NCI-H2171 treated with DMSO at 0.1 percent for 48 hours (cell line): ENCODE results near the gene WWC1.
A peak's percentile ranks its signal among the peaks of the same experiment; 100 is the strongest.
"Not testable (repeated sequence)": the region's sequence is repeated elsewhere in the genome, so short reads cannot be mapped to it uniquely, and the experiment has no call there.

Source experiments
- DNase-seq: peaks from one replicate; lab custom pipeline; 2025; lab: John Stamatoyannopoulos, UW

Gene WWC1

DNA sequence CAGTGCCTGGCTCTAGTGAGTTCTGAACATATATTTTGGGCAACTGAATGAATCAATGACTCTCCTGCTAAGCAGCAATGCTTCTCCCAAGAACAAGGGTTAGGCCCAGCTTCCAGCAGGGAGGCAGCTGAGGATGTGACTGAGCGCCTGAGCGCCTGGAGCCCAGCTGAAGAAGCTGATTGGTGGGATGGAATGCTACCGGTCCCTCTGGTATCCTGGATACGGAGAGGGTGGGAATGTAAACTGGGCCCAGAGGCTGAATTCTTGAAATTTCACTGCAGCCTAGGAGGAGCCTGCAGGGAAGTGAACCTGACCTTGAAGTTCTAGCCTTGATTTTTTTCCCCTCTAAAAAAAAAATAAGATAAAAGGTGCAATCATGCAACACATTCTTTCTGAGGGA, 43.2 kb downstream of the WWC1 start:
- no peak for DNase-seq

GRCh38 chr5:168337361-168337760, 45.9 kb downstream of the WWC1 start:
- no peak for DNase-seq

GRCh38 chr5:168339109-168339771, 47.8 kb downstream of the WWC1 start:
- no peak for DNase-seq

GRCh38 chr5:168339772-168340140, 48.3 kb downstream of the WWC1 start:
- DNase-seq, result not testable (repeated sequence)

DNA sequence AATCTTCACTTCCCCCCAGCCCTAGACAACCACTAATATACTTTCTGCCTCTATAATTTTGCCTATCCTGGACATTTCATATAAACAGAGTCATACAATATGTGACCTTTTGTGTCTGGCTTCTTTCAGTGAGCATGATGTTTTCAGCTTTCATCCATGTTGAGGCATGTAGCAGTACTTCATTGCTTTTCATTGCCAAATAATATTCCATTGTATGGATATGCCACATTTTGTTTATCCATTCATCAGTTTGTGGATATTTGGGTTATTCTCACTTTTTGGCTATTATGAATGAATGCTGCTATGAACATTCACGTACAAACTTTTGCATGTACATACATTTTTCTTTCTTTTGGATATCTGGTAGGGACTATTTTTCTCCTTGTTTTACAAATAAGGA, 49.0 kb downstream of the WWC1 start:
- DNase-seq, result no peak

DNA sequence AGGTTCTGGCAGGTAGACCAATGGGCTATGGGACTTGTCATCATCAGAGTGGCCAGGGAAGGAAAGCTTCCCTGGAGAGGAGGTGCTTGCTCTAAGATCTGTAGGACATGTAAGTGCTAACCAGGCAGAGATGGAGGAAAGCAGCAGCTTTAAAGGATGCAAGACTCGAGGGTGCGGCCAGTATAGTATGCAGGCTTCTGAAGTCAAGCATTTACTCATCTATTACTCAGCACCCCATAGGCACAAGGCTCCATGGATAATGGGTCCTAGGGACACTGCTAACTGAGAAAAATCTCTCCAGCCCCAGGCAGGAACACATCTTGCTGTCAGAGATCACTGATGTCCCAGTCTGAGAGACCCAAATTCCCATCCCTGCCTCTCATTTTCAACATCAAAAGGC, 49.7 kb downstream of the WWC1 start:
- DNase-seq, result no peak

DNA sequence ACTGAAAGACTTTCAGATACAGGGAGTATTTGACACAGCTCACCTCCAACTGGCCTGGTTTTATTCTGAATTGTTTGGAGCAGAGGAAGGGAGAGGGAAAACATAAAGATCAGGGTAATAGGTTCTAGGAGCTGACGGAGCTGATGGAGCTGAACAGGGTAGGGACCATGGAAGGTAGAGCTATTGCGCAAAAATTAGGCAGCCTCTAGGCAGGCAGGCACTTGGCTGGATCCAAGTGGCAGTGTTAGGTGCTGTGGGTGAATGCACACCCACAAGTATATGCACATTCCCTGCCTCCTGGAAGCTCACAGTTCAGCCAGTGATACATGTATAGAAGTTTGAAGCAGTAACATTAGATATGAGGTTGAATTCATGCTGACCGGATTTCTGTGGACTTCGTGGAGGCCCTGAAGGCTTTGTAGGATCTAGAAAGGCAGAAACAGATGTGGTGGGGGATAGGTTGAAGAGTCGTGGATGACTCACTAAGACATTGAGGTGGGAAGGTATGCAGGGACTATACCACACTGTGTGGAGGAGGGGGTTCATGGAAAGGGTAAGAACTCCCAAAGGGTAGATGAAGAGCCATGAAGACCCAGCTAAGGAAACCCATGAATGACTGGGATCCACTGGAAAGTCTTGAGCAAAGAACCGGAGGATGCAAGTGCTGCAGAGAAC, 50.8 kb downstream of the WWC1 start:
- DNase-seq, result no peak

GRCh38 chr5:168342985-168343384, 51.5 kb downstream of the WWC1 start:
- no peak for DNase-seq

GRCh38 chr5:168346417-168346816, 55.0 kb downstream of the WWC1 start:
- DNase-seq, result no peak

DNA sequence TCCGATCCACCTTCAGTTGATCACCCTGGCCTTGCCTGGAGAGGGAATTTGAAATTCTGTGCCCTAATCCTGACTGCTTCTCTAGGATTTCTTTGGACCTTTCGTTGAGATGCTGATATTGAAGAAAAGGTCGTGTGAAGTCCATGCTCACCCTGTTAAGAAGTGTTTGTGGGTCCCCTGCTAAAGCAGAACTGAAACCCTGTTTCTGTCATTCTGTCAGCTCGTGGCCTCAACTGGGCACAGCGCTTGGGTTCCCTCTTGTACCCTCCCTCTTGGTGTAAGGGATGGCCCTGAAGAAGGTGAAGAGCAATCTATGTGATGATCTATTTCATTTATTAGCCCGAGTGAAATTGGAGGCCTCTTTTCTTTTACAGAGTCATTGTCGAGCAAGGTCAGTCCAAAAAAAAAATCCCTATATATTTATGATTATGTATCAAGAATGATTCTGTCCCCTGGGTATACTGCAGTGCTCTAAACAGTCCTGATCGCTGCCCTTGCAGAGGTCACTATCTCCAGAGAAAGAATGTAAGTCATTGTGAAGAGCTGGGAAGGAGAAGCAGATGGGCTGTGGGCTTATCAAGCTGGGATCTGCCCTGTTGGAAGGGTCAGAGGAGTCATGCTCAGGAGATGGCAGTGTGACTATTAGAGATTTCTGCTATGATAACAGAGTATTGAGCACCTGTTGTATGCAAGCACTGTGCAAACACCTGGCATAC, 56.1 kb downstream of the WWC1 start:
- DNase-seq, result no peak

GRCh38 chr5:168348084-168348414, 56.6 kb downstream of the WWC1 start:
- DNase-seq, result no peak

- no peak for DNase-seq
Measured at GRCh38 chr5:168350315-168350714, 58.9 kb downstream of the WWC1 start.

DNA sequence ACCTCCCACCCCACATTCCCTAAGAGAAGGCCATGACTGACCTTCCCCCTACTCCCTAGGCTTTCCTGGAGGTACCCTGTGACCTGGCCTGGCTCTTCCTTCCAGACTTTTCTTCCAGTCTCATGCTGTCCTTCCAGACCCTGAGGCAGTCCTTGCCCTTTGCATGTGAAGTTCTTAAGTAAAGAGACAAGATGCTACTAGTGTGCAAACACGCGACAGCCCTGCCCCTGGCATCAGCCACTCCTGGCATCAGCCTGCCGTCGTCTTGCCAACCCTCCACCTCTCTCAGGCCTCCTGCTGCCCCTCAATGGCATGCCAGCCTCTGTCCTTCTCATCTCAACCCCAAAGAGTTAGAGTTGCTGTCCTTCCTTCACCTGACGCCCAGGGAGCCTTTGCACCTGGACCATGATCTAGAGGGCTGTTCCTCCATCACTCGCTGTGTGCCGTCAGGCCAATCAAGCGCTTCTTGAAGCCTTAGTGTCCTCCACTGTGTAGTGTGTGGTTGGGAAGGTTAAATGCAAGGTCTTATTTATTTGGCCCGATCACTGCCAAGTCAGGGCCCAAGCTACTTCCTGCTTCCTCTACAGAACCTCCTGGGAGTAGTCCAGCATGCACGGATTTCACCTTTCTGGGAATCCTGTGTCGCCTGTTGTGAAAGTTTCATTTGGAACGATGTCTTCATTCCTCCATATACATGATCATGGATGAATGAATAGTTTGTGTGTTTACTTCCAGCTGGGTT, 61.9 kb downstream of the WWC1 start:
- DNase-seq, result no peak

- DNase-seq, result no peak
Measured at GRCh38 chr5:168354397-168354796, 63.0 kb downstream of the WWC1 start.

- no peak for DNase-seq
Measured at GRCh38 chr5:168356171-168356570, 64.7 kb downstream of the WWC1 start.

DNA sequence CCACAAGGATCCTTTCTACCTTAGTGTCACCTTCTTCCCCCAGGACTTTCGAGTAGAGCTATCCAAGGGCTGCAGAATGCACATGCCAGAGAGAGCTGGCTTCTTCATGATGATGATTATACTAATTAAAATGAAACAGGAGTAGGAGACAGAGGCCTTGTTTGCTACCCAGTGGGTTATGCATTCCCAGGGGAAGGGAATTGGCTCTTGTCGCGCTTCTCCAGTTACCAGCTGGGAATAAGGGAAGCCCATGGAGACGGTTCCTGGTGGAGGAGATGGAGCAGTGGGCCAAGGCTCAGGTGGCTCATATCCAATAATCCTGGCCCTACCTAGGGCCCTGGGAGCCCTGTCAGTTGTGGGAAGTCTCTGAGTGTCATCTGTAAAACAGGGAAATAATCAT, 65.1 kb downstream of the WWC1 start:
- DNase-seq, result peak; percentile 89

- DNase-seq, result no peak
Measured at GRCh38 chr5:168357876-168358275, 66.4 kb downstream of the WWC1 start.

- no peak for DNase-seq
Measured at GRCh38 chr5:168359820-168360460, 68.5 kb downstream of the WWC1 start.

- no peak for DNase-seq
Measured at GRCh38 chr5:168360521-168361285, 69.3 kb downstream of the WWC1 start.

DNA sequence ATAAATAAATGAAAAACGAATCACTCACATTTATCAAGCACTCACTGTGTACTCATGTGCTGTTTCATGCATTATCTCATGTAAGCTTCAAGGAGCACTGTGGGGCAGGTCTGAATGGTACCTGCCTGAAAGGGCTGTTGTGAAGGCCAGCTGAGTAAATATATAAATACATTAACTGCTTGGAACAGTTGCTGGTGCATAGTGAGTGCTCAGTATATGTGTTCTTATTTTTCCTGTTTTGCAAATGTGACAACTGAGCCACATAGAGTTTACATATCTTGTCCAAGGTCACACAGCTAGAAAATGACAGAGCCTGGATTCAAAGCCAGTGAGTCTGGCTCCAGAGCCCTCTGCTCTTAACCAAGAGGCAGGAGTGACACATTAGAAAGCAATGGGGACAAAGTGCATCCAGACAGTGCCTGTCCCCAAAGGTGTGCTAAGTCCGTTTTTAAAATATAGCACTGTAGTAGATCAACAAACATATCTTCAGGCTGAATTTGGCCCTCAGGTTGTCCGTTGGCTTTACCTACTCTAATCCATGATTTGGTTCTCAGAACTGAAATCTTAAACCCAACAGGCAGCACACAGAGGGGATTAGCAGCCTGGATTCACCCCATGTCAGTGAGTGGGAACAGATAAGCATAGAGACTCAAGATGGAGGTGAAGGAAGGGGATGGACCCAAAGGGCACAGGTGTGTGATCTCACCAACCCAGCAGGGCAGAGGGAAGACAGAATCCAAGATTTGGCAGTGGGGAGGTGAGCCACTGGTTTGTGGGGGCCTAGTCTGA, 70.8 kb downstream of the WWC1 start:
- DNase-seq, result no peak
